GM12801 (cell line): ENCODE results near the gene FHL2.

Experiments used
- CTCF ChIP-seq: IDR thresholded peaks from one replicate; pipeline ENCODE4 v1.5.1; 2011; ENCODE audit warnings: control low read depth; ENCODE audit not compliant: insufficient read length; ENCODE audit errors: extremely low read depth

The FHL2 gene

DNA sequence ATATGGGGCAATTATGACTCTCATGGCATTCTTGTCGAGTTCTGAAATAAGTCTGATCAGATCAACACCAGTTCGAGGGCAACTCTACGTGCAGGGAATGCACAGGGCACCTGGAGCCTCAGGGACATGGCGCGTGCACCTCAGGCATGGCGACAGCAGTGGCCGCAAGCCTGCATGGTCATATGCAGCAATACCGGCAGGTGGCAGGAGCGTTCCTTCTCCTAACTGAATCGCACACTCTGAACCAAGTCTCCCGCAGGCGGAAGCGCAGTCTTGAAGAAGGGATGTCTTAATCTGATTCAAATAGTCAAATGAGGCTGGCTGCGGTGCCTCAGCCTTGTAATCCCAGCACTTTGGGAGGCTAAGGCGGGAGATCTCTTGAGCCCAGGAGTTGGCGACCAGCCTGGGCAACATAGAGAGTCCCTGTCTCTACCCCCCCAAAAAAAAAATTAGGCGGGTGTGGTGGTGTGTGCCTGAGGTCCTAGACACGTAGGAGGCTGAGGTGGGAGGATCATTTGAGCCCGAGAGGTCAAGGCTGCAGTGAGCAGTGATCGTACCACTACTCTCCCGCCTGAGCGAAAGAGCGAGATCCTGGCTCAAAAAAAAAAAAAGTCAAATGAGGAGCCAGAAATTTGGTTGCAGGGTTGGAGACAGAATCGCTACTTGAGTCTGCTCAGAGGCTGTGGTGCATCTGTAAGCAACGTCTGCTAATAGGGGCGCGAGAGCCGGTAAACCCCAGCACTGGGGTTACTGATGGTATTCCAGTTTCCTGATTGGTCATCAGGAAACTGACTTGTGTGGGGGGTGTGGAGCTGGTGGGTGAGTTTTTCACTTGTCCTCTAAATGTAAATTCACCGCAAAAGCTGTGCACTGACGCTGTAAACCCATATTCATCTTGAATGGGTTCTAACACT lies 28.8 kb downstream of the FHL2 start:
- no peak for TF ChIP-seq CTCF

DNA sequence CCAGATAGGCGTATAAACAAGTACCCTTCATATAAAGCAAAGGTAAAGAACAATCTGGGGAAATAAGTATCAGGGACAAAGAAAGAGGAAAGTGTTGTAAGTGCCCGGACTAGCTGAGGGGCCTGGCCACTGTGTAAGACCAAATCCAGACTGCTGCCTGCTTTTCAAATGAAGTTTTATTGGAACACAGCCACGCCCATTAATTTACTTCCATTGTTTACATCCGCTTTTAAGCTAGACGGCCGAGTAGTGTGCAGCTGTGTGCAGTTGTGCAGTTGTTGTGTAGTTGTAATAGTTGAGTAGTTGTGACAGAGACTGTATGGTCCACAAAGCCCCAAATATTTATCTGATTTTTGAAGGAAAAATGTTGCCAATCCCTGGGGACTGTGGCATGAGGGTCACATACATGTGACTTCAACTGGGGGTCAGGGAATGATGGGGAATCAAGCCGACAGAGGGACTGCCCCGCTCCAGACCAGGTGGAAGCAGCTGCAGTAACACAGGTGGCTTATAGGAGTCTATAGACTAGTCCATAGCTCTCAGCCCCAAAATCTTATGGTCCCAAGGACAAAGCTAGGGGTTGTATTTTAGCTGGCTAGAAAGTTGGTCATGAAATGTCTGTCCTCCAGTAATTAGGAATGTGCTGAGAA lies 30.0 kb downstream of the FHL2 start:
- no peak for TF ChIP-seq CTCF

- TF ChIP-seq CTCF, result no peak
Measured at GRCh38 chr2:105365206-105365605, 33.6 kb downstream of the FHL2 start.

DNA sequence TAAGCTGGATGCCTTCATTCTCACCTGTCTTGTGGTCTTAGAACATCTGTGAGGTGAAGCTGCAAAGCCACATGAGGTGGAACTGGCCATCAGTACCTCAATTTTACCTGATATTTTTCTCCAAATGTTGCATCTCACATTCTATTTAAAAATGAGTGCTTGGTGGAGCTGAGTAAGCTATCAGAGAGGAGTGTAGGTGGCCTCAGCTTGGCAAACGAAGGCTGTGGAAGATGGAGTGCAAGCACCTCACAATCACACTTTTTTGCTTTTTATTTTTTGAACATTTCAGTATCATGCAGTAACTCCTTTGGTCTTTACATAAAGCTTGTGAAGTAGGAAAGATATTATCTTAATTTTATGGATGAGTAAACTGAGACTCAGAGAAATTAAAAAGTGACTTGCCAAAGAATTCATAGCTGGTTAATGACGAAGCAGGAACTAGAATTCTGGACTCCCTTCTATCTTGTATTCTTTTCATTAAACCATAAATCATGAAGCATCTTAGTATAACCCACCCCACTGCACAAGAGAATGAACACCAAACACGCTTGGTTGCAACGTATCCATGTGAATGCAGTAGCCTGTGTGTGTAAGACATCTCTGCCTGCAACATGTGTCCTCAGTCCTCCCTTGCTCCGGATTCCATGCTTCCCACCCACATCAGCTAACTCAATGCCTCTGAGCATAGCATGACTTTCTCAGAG lies 34.3 kb downstream of the FHL2 start:
- TF ChIP-seq CTCF, result no peak

DNA sequence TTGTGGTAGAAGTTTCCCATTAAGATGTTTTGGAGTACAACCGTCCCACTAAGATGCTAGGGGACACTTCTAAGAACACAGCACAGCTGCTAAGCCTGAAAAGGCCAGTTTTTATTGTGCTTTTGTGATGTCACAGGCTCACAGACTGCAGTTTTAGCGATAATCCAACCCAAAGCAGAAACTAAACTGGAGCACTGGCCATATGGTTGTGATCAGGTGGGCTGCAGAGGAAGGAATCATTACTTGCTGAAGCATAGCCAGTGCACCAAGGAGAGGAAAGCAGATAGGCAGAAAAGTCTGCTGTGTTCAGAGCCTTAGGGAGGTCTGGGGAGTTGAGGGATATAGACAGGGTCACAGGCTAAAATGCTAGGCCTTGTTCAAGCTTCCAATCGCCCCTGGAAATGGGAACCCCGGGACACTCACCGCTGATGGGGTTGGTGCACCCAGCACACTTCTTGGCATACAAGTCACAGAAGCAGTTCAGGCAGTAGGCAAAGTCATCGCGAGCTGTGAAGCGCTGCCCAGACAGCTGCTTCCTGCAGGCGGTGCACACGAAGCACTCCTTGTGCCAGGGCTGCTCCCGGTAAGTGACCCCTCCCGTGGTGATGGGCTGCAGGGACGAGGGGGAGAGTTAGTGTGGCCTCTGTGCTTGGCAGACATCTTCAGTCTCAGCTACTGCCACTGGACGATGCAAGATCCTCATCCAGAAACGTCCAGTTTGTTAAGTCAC lies 35.8 kb downstream of the FHL2 start:
- no peak for TF ChIP-seq CTCF

DNA sequence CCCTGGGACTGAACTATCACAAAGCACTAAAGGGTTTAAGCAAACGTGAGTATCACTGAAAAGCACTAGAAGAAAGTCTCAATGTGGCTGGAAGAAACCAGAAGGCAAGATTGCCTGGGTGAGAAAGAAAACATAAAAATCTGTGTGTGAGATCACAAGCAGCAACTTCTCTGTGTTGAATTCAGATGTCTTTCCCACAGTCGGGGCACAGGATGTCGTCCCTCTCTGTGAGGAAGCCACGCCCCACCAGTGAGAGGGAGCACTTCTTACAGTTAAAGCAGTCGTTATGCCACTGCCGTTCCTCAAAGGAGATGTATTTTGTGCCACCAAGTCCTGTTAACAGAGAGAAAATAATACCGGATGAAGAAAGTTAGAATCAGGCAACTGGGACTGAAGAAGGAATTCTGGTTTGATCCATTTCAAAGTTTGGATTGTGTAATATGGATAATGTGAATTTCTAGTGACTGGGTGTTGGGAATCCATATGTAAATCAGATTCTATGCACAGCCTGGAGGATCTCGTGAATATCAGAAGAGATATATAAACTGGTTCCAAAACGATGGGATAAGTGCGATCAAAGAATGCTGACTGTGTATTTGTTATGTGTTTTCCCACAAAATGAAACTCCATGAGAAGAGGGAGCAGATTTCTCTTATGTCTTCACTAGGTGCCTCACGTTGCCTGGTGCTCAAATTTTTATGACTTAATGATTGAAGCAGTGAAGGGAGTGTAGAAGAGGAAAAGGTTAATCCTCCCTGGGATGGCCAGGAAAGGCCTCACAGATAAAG lies 37.6 kb downstream of the FHL2 start:
- no peak for TF ChIP-seq CTCF
